ENCODE results near the gene WFDC12. TPM values are rescaled to one million over a fixed set of nuclear protein-coding genes. Genes with fewer than 3 reads are reported as not detected.
A peak's percentile ranks its signal among the peaks of the same experiment; 100 is the strongest.

Gene WFDC12
- total RNA-seq, 2 experiments from 2014 or later = not detected

DNA sequence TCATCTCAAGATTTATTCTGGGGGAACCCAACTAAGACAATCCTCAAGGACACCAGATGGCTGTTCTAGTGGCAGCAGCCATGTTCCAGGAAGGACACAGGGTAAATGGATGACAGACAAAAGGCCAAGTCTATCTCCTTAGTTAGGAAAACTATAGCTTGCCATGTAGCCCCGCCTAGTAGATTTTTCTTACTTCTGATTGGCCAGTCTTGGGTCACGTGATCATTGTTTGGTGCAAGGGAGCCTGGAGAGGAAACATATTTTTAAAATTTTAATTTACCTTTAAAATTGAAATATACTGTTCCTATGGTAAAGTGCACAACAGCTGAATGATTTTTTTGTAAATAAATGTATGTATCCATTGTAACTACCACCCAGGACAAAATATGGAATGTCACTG is 18.9 kb downstream of the WFDC12 start:
- no peak for DNase-seq
- peaks cover 7% of the 10 kb centered on the region for H3K4me1 Mint-ChIP-seq
- H3K27ac Mint-ChIP-seq = no peak overlapping the region
- H3K9me3 Mint-ChIP-seq = no peaks in the 10 kb centered on the region
- no peak overlapping the region for H3K4me3 Mint-ChIP-seq
- H3K27me3 Mint-ChIP-seq = peaks cover 32% of the 10 kb centered on the region
- H3K36me3 Mint-ChIP-seq = no peaks in the 10 kb centered on the region

DNA sequence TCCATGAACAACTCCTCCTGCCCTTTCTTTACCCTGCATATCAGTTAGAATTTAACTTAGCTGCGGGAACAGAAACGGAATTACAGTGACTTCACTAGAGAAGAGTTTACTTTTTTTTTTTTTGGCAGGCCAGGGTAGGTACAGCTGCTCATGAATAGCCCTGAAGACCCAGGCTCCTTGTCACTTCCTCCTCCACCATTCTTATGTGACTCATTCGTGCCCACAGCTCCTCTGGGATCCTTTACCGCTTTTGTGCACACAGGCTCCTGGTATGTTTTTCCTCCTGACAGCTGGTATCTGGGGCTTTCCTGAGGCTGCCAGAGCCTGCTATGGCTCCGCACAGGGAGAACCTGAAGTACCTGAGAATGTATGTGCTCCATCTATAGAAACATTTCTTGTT is 19.5 kb downstream of the WFDC12 start:
- Mint-ChIP-seq H3K27ac (no peak overlapping the region), H3K36me3 (no peaks in the 10 kb centered on the region), H3K9me3 (no peaks in the 10 kb centered on the region), H3K4me3 (no peak overlapping the region), H3K27me3 (peaks cover 37% of the 10 kb centered on the region), H3K4me1 (peaks cover 9% of the 10 kb centered on the region)
- DNase-seq = no peak

DNA sequence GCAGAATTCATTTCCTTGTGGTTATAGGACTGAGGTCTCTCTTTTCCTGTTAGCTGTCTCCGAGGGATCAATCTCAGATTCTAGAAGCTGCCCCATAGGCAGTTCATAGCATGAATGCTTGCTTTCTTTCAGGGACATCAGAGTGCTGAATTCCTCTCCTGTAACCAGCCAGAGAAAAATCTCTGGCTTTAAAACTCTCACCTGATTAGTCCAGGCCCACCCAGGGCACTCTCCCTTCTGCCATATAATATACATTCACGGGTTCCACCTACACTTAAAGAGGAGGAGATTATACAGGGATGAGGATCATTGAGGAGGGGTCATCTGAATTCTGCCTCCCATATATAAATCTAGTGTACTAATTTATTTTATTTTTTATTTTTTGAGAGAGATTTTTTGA is 21.2 kb downstream of the WFDC12 start:
- no peak overlapping the region for H3K27ac Mint-ChIP-seq
- peaks cover 48% of the 10 kb centered on the region for H3K27me3 Mint-ChIP-seq
- DNase-seq = no peak
- peaks cover 13% of the 10 kb centered on the region for H3K4me1 Mint-ChIP-seq
- no peaks in the 10 kb centered on the region for H3K9me3 Mint-ChIP-seq
- H3K36me3 Mint-ChIP-seq = no peaks in the 10 kb centered on the region
- no peak overlapping the region for H3K4me3 Mint-ChIP-seq

DNA sequence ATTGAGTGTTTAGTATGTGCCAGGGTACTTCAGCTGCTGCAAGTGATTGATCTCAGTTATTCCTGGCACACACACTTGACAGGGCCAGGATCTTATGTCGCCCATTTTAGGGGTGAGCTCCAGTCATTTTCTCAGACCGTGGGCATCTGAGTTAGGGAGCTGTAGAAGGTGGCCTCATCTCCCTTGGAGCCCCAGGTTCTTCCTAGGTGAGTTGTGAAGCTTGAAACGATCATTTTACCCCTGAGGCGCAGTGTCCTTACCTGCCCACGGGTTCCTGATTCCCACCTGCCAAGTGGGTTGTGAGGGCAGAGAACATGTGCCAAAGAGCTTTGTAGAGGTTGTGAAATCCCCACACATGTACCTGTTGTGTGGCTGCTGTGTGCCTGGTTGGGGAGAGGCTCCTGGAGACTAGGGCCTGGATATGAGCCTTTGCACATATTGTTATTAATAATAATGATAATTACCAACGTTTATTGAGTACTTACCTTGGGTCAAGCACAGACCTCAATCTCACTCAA is 22.9 kb downstream of the WFDC12 start:
- no peak overlapping the region for H3K4me3 Mint-ChIP-seq

DNA sequence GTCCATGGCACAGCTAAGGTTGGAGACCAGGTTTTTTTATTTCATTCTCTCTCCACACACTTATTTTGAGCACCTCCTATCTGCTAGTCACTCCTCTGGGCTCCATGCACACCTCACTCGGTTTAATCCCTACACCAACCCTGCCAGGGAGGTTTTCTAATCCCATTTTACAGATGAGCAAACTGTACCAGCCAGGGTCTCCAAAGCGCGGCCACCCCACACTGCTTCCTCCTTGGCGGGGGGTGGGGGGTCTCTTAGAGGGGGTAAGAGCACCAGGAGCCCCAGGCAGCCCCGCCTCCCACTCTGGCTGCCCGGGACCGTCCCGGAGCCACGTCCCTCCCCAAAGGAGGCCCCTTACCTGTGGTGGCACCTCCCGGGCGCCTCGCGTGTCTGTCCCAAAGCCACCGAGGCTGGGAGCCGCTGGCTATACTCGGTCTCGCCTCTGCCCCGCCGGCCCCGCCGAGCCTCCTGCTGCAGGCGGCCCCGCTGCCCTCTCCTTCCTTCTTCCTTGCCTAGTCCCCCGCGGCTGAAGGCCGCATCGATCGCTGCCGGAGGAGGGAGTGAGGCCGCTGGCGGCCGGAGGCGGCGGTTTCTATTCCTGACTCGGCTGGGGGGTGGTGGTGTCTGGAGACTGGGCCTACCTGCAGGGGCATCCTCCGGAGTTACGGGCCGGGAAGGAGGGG is 23.6 kb downstream of the WFDC12 start, which contains the start of gene KCNS1:
KCNS1 (minus strand) TSS at position 565 of the 683 bp plus-strand sequence. CDS start 1,891 bp downstream, outside the sequence.
- DNase-seq = no peak
- H3K36me3 Mint-ChIP-seq = no peaks in the 10 kb centered on the region
- H3K27me3 Mint-ChIP-seq = peaks cover 60% of the 10 kb centered on the region
- peaks cover 15% of the 10 kb centered on the region for H3K4me1 Mint-ChIP-seq
- peak within 1 kb of the TSS; percentile 22 for H3K4me3 Mint-ChIP-seq
- H3K9me3 Mint-ChIP-seq = no peaks in the 10 kb centered on the region
- H3K27ac Mint-ChIP-seq = no peak within 1 kb of the TSS

More for the DNA sequence above, 22.9 kb downstream of the WFDC12 start:
- DNase-seq = no peak
- H3K36me3 Mint-ChIP-seq = no peaks in the 10 kb centered on the region
- peaks cover 60% of the 10 kb centered on the region for H3K27me3 Mint-ChIP-seq
- no peak overlapping the region for H3K27ac Mint-ChIP-seq
- H3K9me3 Mint-ChIP-seq = no peaks in the 10 kb centered on the region
- H3K4me1 Mint-ChIP-seq = peaks cover 15% of the 10 kb centered on the region

DNA sequence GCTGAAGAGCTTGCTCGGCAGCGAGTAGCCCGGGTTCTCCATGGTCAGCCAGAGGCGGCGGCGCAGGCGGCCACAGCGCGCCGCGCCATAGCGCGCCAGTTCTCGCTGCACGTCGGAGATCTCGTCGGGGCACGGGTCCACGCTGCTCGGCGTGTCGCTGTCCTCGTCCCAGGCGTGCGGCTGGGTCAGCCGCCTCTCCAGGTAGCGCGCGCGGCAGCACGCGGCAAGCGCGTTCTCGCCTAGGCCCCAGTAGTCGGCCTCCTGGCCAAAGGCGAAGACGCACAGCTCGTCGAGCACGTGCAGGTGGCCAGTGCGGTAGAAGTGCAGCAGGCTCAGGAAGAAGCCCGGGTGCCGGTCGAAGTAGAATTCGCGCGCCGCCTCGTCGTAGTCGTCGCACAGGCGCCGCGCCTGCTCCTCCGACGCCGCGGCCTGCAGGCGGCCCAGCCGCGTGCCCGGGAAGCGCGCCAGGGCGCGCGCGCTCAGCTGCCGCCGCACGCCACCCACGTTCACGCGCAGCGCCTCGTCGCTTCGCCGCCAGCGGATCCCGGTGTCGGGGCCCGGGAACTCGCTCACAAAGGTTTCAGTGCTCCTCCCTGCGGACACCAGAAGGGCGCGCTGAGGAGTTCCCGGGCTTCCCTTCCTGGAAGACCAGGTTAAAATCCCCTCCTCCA is 26.0 kb downstream of the WFDC12 start:
- Mint-ChIP-seq H3K9me3 (no peaks in the 10 kb centered on the region), H3K4me3 (no peak overlapping the region), H3K27me3 (peaks cover 53% of the 10 kb centered on the region), H3K27ac (no peak overlapping the region), H3K4me1 (peaks cover 15% of the 10 kb centered on the region), H3K36me3 (no peaks in the 10 kb centered on the region)
- DNase-seq = peak; percentile 52

DNA sequence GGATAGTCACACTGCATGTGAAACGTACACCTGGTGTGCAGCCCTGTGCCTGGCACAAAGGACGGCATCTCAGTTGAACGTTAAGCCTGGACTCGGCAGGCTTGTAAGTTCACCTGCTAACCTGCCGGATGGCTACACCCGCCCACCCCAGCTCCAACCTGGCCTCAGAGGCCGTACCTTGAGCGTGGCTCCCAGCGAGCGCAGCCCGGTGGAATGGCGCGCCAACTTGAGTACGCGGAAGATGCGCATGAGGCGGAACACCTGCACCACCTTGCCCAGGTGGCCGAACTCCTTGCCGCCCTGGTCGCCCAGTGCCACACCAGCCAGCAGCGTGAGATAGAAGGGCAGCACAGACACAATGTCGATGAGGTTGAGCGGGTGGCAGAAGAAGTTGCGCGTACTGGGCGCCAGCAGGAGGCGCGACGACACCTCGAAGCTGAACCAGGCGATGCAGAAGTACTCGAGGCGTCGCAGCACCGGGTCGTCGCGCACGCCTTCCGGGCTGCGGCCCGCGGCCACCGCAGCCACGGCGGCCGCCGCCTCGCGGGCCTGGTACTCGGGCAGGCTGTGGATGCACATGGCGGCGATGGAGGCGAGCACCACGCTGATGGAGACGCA is 26.7 kb downstream of the WFDC12 start:
- Mint-ChIP-seq H3K4me1 (peaks cover 15% of the 10 kb centered on the region), H3K36me3 (no peaks in the 10 kb centered on the region), H3K27ac (peak overlapping the region; percentile 48), H3K27me3 (peaks cover 48% of the 10 kb centered on the region), H3K9me3 (no peaks in the 10 kb centered on the region), H3K4me3 (peak overlapping the region; percentile 59)
- peak; percentile 59 for DNase-seq

DNA sequence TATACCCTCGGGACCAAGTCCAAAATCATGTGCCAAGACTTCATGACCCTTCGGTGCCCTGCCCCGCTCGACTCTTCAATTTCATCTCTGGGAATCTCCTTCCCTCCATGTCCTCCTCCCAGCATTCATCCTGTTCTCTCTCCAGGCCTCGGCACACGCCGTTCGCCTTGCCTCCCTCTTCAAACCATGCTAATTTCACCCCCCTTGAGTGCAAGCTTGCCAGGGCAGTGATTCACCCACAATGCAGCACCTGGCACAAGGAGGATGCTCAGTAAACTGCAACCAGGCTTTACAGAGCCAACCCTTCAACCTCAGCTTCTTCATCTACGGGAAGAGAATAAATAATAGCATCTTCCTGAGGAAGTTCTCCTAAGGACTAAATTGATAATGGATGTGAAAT is 27.5 kb downstream of the WFDC12 start:
- no peaks in the 10 kb centered on the region for H3K36me3 Mint-ChIP-seq
- no peak overlapping the region for H3K4me3 Mint-ChIP-seq
- peaks cover 43% of the 10 kb centered on the region for H3K27me3 Mint-ChIP-seq
- H3K9me3 Mint-ChIP-seq = no peaks in the 10 kb centered on the region
- no peak for DNase-seq
- H3K27ac Mint-ChIP-seq = no peak overlapping the region
- peaks cover 15% of the 10 kb centered on the region for H3K4me1 Mint-ChIP-seq

DNA sequence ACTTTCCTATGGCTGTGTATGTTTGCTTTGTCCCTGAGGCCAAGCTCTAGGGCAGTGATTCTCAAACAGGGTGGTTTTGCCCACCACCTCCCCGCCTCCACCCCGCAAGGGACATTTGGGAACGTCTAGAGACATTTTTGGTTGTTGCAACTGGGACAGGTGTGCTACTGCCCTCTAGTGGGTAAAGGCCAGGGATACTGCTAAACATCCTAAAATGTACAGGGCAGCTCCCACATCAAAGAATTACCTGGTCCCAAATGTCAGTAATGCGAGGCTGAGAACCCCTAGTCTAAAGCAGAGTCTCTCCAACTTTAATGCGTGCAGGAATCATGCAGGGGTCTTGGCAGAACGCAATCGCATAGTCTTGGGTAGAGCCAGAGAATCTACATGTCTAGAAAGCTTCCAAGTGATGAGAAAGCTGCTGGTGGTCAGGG is 28.4 kb downstream of the WFDC12 start:
- Mint-ChIP-seq H3K36me3 (no peaks in the 10 kb centered on the region), H3K4me1 (peaks cover 10% of the 10 kb centered on the region), H3K9me3 (no peaks in the 10 kb centered on the region), H3K27me3 (peaks cover 36% of the 10 kb centered on the region), H3K4me3 (no peak overlapping the region), H3K27ac (no peak overlapping the region)
- DNase-seq = peak; percentile 45

DNA sequence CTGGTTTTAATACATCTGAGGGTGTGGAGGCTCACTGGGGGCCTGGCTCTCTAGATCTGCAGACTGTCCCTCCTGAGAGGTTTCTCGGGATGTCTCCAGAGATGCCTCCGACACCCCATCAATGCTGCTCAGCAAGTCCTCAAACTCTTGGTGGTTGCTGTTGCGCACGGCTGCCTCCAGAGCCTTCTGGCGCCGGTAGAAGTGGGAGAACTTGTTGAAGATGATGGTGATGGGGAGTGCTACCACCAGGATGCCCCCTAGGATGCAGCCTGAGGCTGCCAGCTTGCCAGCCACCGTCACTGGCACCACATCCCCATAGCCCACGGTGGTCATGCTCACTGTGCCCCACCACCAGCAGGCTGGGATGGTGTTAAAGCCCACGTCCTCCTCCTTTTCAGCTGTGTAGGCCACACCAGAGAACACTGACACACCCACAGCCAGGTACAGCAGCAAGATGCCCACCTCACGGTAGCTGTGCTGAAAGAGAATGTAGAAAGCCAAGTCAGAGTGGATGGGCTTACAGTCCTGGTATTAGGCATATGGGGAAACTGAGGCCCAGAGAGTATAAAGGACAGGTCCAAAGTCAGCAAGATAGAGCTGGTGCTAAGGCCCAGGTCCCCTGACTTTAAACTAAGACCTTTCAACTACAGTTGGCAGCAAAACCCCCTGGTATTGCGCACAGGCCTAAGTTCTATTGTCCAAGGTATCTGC is 29.2 kb downstream of the WFDC12 start:
- no peak overlapping the region for H3K27ac Mint-ChIP-seq

DNA sequence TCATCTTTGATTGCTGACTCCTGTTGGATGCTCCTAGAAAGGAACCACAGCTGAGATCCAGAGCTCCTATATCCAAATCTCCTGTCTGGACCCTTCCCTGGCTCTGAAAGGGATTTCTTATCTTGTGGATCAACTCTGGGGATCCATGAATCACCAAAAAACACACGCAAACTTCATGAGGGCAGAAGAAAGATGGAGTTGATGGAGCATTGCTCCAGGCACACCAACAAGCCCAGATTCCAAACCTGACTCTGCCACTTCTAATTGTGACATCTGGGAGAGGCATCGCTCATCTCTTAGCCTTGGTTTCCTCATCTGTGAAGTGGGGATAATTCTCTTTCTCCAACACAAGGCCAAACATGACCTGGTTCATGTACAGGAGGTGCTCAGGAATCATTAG is 30.1 kb downstream of the WFDC12 start:
- Mint-ChIP-seq H3K27ac (no peak overlapping the region), H3K9me3 (no peaks in the 10 kb centered on the region), H3K27me3 (peaks cover 20% of the 10 kb centered on the region), H3K4me1 (peaks cover 8% of the 10 kb centered on the region), H3K36me3 (no peaks in the 10 kb centered on the region), H3K4me3 (no peak overlapping the region)
- no peak for DNase-seq

More for the DNA sequence above, 29.2 kb downstream of the WFDC12 start:
- no peak overlapping the region for H3K4me3 Mint-ChIP-seq
- H3K4me1 Mint-ChIP-seq = peaks cover 9% of the 10 kb centered on the region
- no peaks in the 10 kb centered on the region for H3K9me3 Mint-ChIP-seq
- peaks cover 28% of the 10 kb centered on the region for H3K27me3 Mint-ChIP-seq
- DNase-seq = no peak
- H3K36me3 Mint-ChIP-seq = no peaks in the 10 kb centered on the region

DNA sequence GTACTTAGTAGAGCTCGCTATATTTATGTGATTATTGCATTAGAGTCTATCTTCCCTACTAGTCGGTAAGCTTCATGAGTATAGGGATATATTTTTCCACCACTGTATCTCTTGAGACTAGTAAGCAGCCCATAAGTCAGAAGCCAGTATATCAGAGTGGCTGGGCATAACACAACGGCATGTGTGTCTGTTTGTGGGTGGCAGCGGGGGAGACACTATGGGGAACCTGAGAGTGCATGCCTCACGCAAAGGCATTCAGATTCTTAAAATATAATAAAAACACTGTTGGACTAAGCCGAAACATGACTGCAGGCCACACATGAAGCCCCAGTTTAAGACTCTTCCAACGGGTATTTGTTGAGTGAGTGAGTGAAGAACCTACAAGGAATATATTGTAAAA is 31.4 kb downstream of the WFDC12 start:
- H3K4me3 Mint-ChIP-seq = no peak overlapping the region
- peaks cover 4% of the 10 kb centered on the region for H3K4me1 Mint-ChIP-seq
- peaks cover 2% of the 10 kb centered on the region for H3K36me3 Mint-ChIP-seq
- H3K9me3 Mint-ChIP-seq = no peaks in the 10 kb centered on the region
- peaks cover 12% of the 10 kb centered on the region for H3K27me3 Mint-ChIP-seq
- DNase-seq = no peak
- H3K27ac Mint-ChIP-seq = no peak overlapping the region

DNA sequence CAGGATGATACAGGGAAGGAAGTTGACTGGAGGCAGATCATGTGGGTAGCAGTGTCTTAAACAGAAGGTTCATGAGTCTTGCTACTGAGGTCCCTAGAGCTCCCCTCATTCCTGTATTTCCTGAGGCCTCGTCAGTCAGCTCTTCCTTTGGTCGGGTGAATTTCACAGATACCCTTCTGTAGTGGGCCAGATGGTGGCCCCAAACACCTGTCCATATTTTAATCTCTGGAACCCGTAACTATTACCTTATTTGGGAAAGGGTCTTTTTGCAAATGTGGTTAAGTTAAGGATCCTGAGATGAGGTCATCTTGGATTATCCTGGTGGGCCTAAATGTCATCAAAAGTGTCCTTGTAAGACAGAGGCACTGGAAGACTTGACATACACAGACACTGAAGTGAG is 32.9 kb downstream of the WFDC12 start:
- no peak overlapping the region for H3K27ac Mint-ChIP-seq
- DNase-seq = no peak
- peaks cover 10% of the 10 kb centered on the region for H3K36me3 Mint-ChIP-seq
- peaks cover 2% of the 10 kb centered on the region for H3K4me1 Mint-ChIP-seq
- no peaks in the 10 kb centered on the region for H3K9me3 Mint-ChIP-seq
- H3K27me3 Mint-ChIP-seq = no peaks in the 10 kb centered on the region
- no peak overlapping the region for H3K4me3 Mint-ChIP-seq

DNA sequence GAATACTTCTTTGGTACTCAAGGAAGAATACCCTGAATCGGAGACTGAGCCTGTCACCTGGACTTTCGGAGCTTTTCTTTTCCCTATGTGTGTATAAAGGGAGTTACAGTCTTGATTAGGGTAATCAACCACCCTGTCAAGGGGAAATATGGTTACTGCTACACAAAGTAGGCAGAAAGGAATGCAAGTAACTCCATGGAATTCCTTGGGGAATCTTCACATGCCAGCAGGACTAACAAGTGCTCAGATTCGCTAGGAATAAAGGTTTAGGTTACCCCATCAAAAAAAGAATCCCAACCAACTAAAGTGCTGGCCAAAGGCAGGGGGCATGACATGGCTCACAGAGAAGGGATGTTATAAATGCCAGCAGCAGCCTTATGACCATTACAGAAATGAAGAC is 33.8 kb downstream of the WFDC12 start:
- H3K4me1 Mint-ChIP-seq = peaks cover 5% of the 10 kb centered on the region
- H3K27me3 Mint-ChIP-seq = no peaks in the 10 kb centered on the region
- no peak for DNase-seq
- no peaks in the 10 kb centered on the region for H3K9me3 Mint-ChIP-seq
- H3K4me3 Mint-ChIP-seq = no peak overlapping the region
- H3K27ac Mint-ChIP-seq = no peak overlapping the region
- peaks cover 19% of the 10 kb centered on the region for H3K36me3 Mint-ChIP-seq

DNA sequence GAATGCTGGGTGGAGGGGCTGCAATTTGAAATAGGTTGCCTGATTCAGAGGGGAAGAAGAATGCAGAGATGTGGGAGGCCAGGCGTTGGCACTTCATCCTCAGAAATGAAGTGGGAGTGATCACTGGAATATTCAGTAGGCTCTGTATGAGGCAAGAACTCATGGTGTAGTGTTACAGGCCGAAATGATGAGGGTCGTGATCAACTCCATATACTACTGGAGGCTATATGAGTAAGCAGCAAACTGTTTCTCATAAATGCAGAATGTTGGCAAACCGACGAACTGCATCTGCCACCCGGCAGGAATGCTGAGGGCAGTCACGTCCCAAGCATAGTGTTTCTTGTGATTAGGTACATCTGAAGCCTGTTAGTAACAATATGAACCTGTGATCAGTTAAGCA is 36.0 kb downstream of the WFDC12 start:
- Mint-ChIP-seq H3K27me3 (no peaks in the 10 kb centered on the region), H3K4me3 (no peak overlapping the region), H3K36me3 (peaks cover 38% of the 10 kb centered on the region), H3K9me3 (peaks cover 2% of the 10 kb centered on the region), H3K27ac (no peak overlapping the region), H3K4me1 (peaks cover 11% of the 10 kb centered on the region)
- no peak for DNase-seq

Measured in activated naive CD8-positive, alpha-beta T cell treated with anti-CD3 and anti-CD28 coated beads for 36 hours (primary cell).